Erythroblast (primary cell): ENCODE measurements around the gene ATP2A1.

Experiments used
- GATA1 ChIP-seq: IDR thresholded peaks from 2 replicates; pipeline ENCODE4 v1.6.1; 2011; ENCODE audit warnings: low read depth, mild to moderate bottlenecking, control low read depth, low read length, moderate library complexity
- POLR2A ChIP-seq: IDR thresholded peaks from 2 replicates; pipeline ENCODE4 v1.6.1; 2011; ENCODE audit warnings: mild to moderate bottlenecking, low read length

- no peak for TF ChIP-seq POLR2A
- TF ChIP-seq GATA1 = no peak
These were observed 4.4 kb downstream of the ATP2A1 start for GRCh38 chr16:28882551-28883160.
